ENCODE data around the gene SEMA4D. TPM values are rescaled to one million over a fixed set of nuclear protein-coding genes. Genes with fewer than 3 reads are reported as not detected.
"Not testable (repeated sequence)": the region's sequence is repeated elsewhere in the genome, so short reads cannot be mapped to it uniquely, and the experiment has no call there.

Gene SEMA4D
- total and polyA plus RNA-seq, 4 donors, result 1.4 to 26.2 (median 13.5) TPM

DNA sequence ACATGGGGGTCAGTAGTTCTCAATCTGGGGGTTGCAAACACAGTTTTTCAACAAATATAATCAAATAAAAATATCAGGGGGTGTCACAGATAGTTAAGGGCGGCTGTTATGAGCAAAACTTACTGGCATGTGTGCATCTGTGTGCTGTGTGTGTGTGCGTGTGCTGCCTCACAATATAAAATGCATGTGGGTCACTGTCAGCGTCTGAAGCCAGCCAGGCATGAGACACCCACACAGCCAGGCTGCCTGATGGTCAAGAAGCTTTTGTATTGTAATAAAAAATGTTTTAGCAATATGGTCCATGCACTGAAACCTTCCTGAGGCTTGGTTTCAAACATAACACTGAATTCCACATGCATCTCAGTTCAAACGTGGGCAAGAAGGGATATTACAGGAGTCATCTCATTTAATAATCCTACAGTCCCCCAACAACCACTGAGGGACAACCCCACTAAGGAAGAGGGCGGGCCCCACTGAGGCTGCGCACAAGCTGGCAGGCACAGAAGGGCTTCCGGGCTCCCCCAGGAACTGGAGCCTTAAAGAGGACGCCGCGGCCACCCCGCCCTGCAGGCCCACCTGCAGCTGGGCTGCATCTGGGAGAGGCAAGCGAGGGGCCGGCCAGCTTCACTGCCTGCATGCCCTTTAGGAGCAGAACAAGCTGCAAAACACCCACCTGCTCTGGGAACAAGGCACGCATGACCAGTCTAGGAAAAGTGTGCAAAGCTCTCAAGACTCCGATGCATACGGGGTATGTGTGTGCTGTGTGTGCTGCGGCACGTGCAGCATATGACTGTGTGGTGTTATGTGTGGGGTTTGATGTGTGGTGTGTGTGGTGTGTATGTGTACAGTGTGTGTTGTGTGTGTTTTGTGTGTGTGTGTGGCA lies 14.1 kb downstream of the SEMA4D start:
- no peak for DNase-seq
- H3K4me1 ChIP-seq (ENCODE audit: control insufficient read depth in 1 of 2, insufficient read depth in 2 of 2, low read length in 2 of 2), result no peaks in the 10 kb centered on the region
- intact Hi-C loops (cut with DNase I), result no loop called here
- no peaks in the 10 kb centered on the region for H3K36me3 ChIP-seq (ENCODE audit: control insufficient read depth in 1 of 2, insufficient read depth in 2 of 2, low read length in 1 of 2)
- no peak overlapping the region for H3K27ac ChIP-seq (ENCODE audit: low read depth in 1 of 2, low read length in 2 of 2)
- H3K9me3 ChIP-seq (ENCODE audit: control insufficient read depth, low read length), result no peaks in the 10 kb centered on the region
- ATAC-seq (ENCODE audit: low FRiP score), result no peak
- H3K4me3 ChIP-seq (ENCODE audit: low read length in 2 of 2), result no peak overlapping the region
- 88 to 89% methylated on average over 18 of the region's 18 CpGs for WGBS, 2 donors
- no peaks in the 10 kb centered on the region for H3K27me3 ChIP-seq (ENCODE audit: control insufficient read depth in 1 of 2, insufficient read depth in 2 of 2, low read length in 1 of 2)

DNA sequence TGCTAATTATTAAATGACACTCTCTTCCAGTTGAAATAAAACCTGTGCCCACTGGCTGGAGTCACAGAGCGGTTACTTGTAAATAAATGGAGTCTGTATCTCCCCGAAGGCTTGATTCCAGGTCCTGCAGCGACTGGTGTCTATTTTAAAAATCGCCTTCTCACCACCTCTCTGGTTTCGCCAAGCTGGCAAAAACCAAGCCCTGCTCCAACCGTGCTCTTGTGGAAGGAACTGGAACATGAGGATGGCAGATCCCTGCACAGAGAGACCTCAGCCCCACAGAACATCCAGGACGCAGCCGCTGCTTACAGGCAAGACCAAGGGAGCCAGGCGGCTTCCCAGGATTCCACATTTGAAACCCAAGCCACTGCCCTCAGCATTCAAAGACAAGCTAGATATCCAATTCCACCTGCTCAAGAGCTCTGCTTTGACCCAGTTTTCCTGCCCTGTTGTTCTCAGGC lies 15.0 kb downstream of the SEMA4D start:
- intact Hi-C loops (cut with DNase I), result no loop called here
- H3K27ac ChIP-seq (ENCODE audit: low read depth in 1 of 2, low read length in 2 of 2), result no peak overlapping the region
- ATAC-seq (ENCODE audit: low FRiP score), result no peak
- H3K27me3 ChIP-seq (ENCODE audit: control insufficient read depth in 1 of 2, insufficient read depth in 2 of 2, low read length in 1 of 2), result no peaks in the 10 kb centered on the region
- DNase-seq, result no peak
- H3K9me3 ChIP-seq (ENCODE audit: control insufficient read depth, low read length), result no peaks in the 10 kb centered on the region
- H3K4me3 ChIP-seq (ENCODE audit: low read length in 2 of 2), result no peak overlapping the region
- WGBS, 2 donors, result 81 to 86% methylated on average over 9 of the region's 9 CpGs
- no peaks in the 10 kb centered on the region for H3K36me3 ChIP-seq (ENCODE audit: control insufficient read depth in 1 of 2, insufficient read depth in 2 of 2, low read length in 1 of 2)
- no peaks in the 10 kb centered on the region for H3K4me1 ChIP-seq (ENCODE audit: control insufficient read depth in 1 of 2, insufficient read depth in 2 of 2, low read length in 2 of 2)

GRCh38 chr9:89482056-89482851 lies 15.7 kb downstream of the SEMA4D start:
- intact Hi-C loops (cut with DNase I), result no loop called here
- no peaks in the 10 kb centered on the region for H3K4me1 ChIP-seq (ENCODE audit: control insufficient read depth in 1 of 2, insufficient read depth in 2 of 2, low read length in 2 of 2)
- no peak overlapping the region for H3K27ac ChIP-seq (ENCODE audit: low read depth in 1 of 2, low read length in 2 of 2)
- WGBS, 2 donors, result 64 to 71% methylated on average over 15 of the region's 15 CpGs
- DNase-seq (no peak), ATAC-seq (ENCODE audit: low FRiP score) (no peak)
- no peaks in the 10 kb centered on the region for H3K27me3 ChIP-seq (ENCODE audit: control insufficient read depth in 1 of 2, insufficient read depth in 2 of 2, low read length in 1 of 2)
- H3K9me3 ChIP-seq (ENCODE audit: control insufficient read depth, low read length), result no peaks in the 10 kb centered on the region
- no peak overlapping the region for H3K4me3 ChIP-seq (ENCODE audit: low read length in 2 of 2)
- no peaks in the 10 kb centered on the region for H3K36me3 ChIP-seq (ENCODE audit: control insufficient read depth in 1 of 2, insufficient read depth in 2 of 2, low read length in 1 of 2)

DNA sequence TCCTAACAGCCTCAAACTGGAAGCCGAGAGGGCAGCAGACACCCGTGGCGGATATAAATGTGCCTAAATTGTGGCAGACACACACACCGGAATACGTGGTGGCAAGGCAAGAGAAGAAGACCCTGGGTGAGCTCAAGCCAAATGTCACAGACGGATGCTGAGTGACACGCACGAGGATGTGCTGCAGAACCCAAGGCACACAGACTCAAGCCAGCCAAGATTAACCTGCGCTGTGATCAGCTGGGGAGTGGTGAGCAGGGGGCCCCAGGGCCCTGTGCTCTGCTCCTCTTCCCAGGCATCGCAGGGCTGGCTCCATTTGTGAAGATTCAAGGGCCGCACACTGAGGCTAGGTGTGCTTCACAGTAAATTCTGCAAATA lies 16.4 kb downstream of the SEMA4D start:
- DNase-seq, result no peak
- intact Hi-C loops (cut with DNase I), result no loop called here
- H3K4me1 ChIP-seq (ENCODE audit: control insufficient read depth in 1 of 2, insufficient read depth in 2 of 2, low read length in 2 of 2), result no peaks in the 10 kb centered on the region
- no peaks in the 10 kb centered on the region for H3K27me3 ChIP-seq (ENCODE audit: control insufficient read depth in 1 of 2, insufficient read depth in 2 of 2, low read length in 1 of 2)
- WGBS, 2 donors, result 92 to 95% methylated on average over 11 of the region's 11 CpGs
- ATAC-seq (ENCODE audit: low FRiP score), result no peak
- H3K4me3 ChIP-seq (ENCODE audit: low read length in 2 of 2), result no peak overlapping the region
- H3K36me3 ChIP-seq (ENCODE audit: control insufficient read depth in 1 of 2, insufficient read depth in 2 of 2, low read length in 1 of 2), result no peaks in the 10 kb centered on the region
- no peaks in the 10 kb centered on the region for H3K9me3 ChIP-seq (ENCODE audit: control insufficient read depth, low read length)
- H3K27ac ChIP-seq (ENCODE audit: low read depth in 1 of 2, low read length in 2 of 2), result no peak overlapping the region

- ATAC-seq (ENCODE audit: low FRiP score) (no peak), DNase-seq (no peak)
- 89 to 91% methylated on average over 15 of the region's 15 CpGs for WGBS, 2 donors
- Histone ChIP-seq H3K27ac (ENCODE audit: low read depth in 1 of 2, low read length in 2 of 2) (no peak overlapping the region), H3K27me3 (ENCODE audit: control insufficient read depth in 1 of 2, insufficient read depth in 2 of 2, low read length in 1 of 2) (no peaks in the 10 kb centered on the region), H3K4me1 (ENCODE audit: control insufficient read depth in 1 of 2, insufficient read depth in 2 of 2, low read length in 2 of 2) (no peaks in the 10 kb centered on the region), H3K9me3 (ENCODE audit: control insufficient read depth, low read length) (no peaks in the 10 kb centered on the region), H3K36me3 (ENCODE audit: control insufficient read depth in 1 of 2, insufficient read depth in 2 of 2, low read length in 1 of 2) (no peaks in the 10 kb centered on the region), H3K4me3 (ENCODE audit: low read length in 2 of 2) (no peak overlapping the region)
- intact Hi-C loops (cut with DNase I), result no loop called here
These were observed 16.9 kb downstream of the SEMA4D start for GRCh38 chr9:89480825-89481537.

DNA sequence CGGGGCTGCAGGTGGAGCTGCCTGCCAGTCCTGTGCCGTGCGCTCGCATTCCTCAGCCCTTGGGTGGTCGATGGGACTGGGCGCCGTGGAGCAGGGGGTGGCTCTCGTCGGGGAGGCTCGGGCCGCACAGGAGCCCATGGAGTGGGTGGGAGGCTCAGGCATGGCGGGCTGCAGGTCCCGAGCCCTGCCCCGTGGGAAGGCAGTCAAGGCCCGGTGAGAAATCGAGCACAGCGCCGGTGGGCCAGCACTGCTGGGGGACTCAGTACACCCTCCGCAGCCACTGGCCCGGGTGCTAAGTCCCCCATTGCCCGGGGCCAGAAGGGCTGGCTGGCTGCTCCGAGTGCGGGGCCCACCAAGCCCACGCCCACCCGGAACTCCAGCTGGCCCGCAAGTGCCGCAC lies 17.5 kb downstream of the SEMA4D start:
- intact Hi-C loops (cut with DNase I); H3K27me3 ChIP-seq (ENCODE audit: control insufficient read depth in 1 of 2, insufficient read depth in 2 of 2, low read length in 1 of 2); H3K9me3 ChIP-seq (ENCODE audit: control insufficient read depth, low read length); H3K4me3 ChIP-seq (ENCODE audit: low read length in 2 of 2); ATAC-seq (ENCODE audit: low FRiP score); H3K27ac ChIP-seq (ENCODE audit: low read depth in 1 of 2, low read length in 2 of 2); H3K4me1 ChIP-seq (ENCODE audit: control insufficient read depth in 1 of 2, insufficient read depth in 2 of 2, low read length in 2 of 2); H3K36me3 ChIP-seq (ENCODE audit: control insufficient read depth in 1 of 2, insufficient read depth in 2 of 2, low read length in 1 of 2); DNase-seq: not testable (repeated sequence)
- 97% methylated on average over 13 to 27 of the region's 27 CpGs for WGBS, 2 donors

DNA sequence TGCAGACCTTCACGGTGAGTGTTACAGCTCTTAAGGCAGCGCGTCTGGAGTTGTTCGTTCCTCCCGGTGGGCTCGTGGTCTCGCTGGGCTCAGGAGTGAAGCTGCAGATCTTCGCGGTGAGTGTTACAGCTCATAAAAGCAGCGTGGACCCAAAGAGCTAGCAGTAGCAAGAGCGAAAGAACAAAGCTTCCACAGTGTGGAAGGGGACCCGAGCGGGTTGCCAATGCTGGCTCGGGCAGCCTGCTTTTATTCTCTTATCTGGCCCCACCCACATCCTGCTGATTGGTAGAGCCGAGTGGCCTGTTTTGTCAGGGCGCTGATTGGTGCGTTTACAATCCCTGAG lies 18.3 kb downstream of the SEMA4D start:
- intact Hi-C loops (cut with DNase I); H3K4me3 ChIP-seq (ENCODE audit: low read length in 2 of 2); H3K27ac ChIP-seq (ENCODE audit: low read depth in 1 of 2, low read length in 2 of 2); H3K36me3 ChIP-seq (ENCODE audit: control insufficient read depth in 1 of 2, insufficient read depth in 2 of 2, low read length in 1 of 2); H3K9me3 ChIP-seq (ENCODE audit: control insufficient read depth, low read length); H3K4me1 ChIP-seq (ENCODE audit: control insufficient read depth in 1 of 2, insufficient read depth in 2 of 2, low read length in 2 of 2); H3K27me3 ChIP-seq (ENCODE audit: control insufficient read depth in 1 of 2, insufficient read depth in 2 of 2, low read length in 1 of 2); ATAC-seq (ENCODE audit: low FRiP score); DNase-seq: not testable (repeated sequence)
- WGBS, 2 donors, result 96 to 99% methylated on average over 9 to 17 of the region's 17 CpGs

DNA sequence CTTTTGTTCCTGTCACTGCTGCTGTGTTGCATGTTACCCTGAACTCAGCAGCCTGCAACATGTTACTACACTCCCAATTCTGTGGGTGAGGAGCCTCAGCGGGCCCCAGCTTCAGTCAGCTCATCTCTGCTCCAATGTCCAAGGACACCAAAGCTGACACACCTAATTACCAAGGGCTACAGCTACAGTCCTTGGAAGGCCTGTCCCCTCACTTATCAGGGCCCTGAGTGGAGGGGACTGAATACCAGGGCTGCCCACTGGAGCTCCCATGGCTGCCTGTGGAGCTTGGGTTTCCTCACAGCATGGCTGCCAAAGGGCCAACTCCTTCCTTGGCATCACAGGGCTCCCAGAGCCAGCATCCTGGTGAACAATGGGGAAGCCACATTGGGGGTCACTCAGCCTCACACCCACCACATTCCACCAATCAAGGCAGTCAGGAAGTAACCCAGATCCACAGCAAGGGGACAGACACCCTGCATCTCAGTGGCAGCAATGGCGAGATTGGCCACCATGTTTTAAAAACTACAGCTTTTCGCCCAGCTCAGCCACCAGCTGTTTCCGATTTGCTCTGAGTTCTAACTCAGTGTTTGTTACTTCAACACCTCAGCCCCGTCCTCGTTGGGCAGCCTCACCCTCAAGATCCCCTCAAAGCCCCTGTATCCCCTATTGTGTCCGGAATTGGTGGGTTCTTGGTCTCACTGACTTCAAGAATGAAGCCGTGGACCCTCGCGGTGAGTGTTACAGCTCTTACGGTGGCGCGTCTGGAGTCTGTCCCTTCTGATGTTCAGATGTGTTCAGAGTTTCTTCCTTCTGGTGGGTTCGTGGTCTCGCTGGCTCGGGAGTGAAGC lies 18.9 kb downstream of the SEMA4D start:
- intact Hi-C loops (cut with DNase I), result no loop called here
- 95 to 98% methylated on average over 16 of the region's 16 CpGs for WGBS, 2 donors
- no peak for DNase-seq

More for the DNA sequence above, 18.9 kb downstream of the SEMA4D start:
- no peak overlapping the region for H3K27ac ChIP-seq (ENCODE audit: low read depth in 1 of 2, low read length in 2 of 2)
- H3K4me3 ChIP-seq (ENCODE audit: low read length in 2 of 2), result no peak overlapping the region
- ATAC-seq (ENCODE audit: low FRiP score), result no peak
- H3K36me3 ChIP-seq (ENCODE audit: control insufficient read depth in 1 of 2, insufficient read depth in 2 of 2, low read length in 1 of 2), result no peaks in the 10 kb centered on the region
- no peaks in the 10 kb centered on the region for H3K9me3 ChIP-seq (ENCODE audit: control insufficient read depth, low read length)
- H3K27me3 ChIP-seq (ENCODE audit: control insufficient read depth in 1 of 2, insufficient read depth in 2 of 2, low read length in 1 of 2), result no peaks in the 10 kb centered on the region
- no peaks in the 10 kb centered on the region for H3K4me1 ChIP-seq (ENCODE audit: control insufficient read depth in 1 of 2, insufficient read depth in 2 of 2, low read length in 2 of 2)

Measured in aorta (tissue), 5 donors.